Muscle of arm (tissue), 12 donors: ENCODE measurements around the gene C1orf74. TPM values are rescaled to one million over a fixed set of nuclear protein-coding genes. Genes with fewer than 3 reads are reported as not detected.
"Not testable (repeated sequence)": the region's sequence is repeated elsewhere in the genome, so short reads cannot be mapped to it uniquely, and the experiment has no call there.

Experiments used
- DNase-seq: peaks from one replicate; pipeline ENCODE4 v3.0.0-alpha.2; 2013
- polyA plus RNA-seq, 12 donors: library from polyadenylated mRNA; unstranded; fragments of 120-200 nt; gene quantifications; one replicate each; pipeline ENCODE4 v1.2.1, GENCODE V29; 2013; ENCODE audit not compliant: insufficient read length in 12 of 12

C1orf74 gene
- polyA plus RNA-seq, 12 donors: 2.2 to 3.2 (median 2.8) TPM; not detected in 1

- DNase-seq: no peak
Measured at GRCh38 chr1:209807509-209807908, 23.1 kb upstream of the C1orf74 start.

- DNase-seq: peak; percentile 66
Measured at GRCh38 chr1:209805875-209806760, 21.8 kb upstream of the C1orf74 start, which contains the start of gene IRF6. Gene IRF6, minus strand, starts transcription at chr1:209806142. Its CDS starts 4,729 bp downstream, at chr1:209801413.

- no peak for DNase-seq
Measured at GRCh38 chr1:209805341-209805781, 21.0 kb upstream of the C1orf74 start.

DNA sequence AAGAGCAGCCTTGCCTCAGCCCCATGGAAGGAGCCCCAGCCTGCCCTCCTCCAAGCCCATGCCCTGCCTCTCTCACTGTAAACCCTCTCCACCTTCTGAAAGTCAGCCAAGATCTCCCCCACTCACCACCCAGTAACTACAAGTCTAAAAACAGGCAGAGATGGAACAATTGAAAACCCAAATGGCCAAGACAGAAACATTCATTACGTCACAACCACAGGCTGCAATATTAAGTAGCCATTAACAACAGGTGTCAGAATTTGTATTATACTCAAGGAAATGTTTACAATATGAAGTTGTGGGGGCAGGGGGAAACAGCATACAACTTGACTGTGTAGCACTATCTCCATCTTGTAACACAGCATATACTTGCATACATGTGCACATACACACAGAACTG lies 19.2 kb upstream of the C1orf74 start:
- no peak for DNase-seq

DNA sequence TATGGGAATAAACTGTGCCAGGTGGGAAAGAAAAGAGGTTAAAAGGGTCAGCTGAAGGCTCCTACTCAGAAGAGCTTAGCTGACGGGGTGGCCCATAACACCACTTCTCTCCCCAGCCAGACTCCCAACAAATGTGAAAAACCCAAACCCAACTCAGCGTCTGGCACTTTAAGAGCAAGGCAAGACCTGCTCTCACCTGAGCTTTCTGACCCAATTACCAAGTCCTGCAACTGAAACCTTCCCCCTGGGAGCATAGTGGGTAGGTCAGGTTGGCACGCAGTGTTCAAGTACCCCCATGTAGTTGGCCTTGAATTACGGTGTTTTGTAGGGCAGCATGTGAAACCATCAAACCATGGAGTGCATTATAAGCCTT lies 18.4 kb upstream of the C1orf74 start:
- no peak for DNase-seq

- no peak for DNase-seq
Measured at GRCh38 chr1:209802117-209802779, 17.9 kb upstream of the C1orf74 start.

DNA sequence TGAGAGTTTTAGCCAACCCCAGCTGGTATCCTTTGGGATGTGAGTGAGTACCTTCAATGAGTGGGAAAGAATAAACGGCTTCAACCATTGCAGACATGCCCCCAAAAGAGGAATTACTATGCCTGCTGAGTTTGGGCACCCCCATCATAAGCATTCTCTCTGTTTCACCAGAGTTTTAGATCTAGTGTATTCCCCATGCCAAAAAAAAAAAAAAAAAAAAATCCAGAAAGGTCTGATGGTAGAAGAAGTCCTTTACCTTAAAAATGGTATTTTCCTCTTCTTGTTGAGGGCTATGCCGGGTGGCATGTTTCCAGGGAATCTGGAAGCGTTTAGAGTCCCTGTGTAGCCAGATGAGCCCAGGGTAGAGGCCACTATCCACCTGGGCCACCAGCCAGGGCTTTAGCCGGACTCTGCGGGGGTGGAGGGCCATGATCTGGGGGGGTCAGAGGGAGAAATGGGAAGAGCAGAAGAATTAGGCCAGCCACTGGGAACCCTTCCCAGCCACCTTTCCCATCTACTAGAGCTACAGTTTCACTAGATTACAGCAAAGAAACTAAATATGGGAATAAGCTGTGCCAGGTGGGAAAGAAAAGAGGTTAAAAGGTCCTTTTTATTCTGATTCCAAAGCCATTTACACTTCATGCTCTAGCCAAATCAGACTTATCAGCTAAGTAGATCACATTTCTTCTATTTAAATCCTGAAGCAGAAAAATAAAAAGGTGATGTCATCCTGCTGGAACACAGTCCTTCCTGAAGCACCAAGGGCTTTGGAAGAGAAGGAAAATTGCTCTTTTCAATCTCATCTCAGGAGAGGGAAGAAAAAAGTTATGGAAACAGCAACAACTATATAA lies 16.9 kb upstream of the C1orf74 start:
- DNase-seq: peak; percentile 59

DNA sequence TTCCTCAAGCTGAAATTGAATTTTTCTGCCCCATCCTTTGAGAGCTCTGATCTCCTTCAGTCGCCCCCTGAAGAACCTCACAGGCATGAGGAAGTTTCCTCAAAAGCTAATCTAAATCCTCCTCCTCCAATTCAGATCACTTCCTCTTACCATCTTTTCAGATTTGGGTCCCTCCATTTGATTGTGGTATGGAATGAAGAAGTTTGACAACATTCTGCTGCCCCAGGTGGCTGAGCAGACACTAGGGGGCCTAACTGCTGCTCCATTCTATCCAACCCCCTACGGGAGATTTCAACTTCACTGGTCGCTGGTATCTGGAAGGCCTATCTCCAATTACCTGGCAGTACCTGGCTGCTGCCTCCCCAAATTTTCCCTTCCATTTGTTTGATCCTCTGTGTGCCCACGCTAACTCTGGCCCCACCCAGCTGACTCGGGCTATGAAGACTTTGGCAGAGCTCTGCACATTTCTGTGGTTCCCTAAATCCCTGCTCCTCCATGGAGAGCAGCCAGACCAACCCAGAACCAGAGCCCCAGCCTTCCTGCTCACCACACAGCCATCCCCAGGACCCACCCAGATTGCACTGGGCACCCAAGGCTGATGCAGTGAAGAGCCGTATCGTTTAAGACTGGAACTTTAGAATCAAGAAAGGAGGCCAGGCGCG lies 13.8 kb upstream of the C1orf74 start:
- DNase-seq: no peak

GRCh38 chr1:209793711-209794110 lies 9.4 kb upstream of the C1orf74 start:
- DNase-seq: not testable (repeated sequence)

DNA sequence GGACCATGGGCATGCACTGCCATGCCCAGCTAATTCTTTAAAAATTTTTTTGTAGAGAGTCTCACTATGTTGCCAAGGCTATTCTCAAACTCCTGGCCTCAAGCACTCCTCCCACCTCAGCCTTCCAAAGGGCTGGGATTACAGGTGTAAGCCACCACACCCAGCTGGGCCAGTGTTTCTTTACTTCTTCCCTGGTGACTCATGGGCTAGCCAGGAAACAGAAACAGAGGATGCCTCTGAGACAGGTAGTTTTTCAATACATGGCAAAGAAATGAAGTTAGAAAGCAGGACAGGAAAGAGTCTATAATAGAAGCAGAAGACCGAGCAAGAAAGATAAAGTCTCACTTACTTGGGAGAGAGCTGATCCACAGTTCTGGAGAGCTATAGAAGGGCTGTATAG lies 7.6 kb upstream of the C1orf74 start:
- DNase-seq: no peak

DNA sequence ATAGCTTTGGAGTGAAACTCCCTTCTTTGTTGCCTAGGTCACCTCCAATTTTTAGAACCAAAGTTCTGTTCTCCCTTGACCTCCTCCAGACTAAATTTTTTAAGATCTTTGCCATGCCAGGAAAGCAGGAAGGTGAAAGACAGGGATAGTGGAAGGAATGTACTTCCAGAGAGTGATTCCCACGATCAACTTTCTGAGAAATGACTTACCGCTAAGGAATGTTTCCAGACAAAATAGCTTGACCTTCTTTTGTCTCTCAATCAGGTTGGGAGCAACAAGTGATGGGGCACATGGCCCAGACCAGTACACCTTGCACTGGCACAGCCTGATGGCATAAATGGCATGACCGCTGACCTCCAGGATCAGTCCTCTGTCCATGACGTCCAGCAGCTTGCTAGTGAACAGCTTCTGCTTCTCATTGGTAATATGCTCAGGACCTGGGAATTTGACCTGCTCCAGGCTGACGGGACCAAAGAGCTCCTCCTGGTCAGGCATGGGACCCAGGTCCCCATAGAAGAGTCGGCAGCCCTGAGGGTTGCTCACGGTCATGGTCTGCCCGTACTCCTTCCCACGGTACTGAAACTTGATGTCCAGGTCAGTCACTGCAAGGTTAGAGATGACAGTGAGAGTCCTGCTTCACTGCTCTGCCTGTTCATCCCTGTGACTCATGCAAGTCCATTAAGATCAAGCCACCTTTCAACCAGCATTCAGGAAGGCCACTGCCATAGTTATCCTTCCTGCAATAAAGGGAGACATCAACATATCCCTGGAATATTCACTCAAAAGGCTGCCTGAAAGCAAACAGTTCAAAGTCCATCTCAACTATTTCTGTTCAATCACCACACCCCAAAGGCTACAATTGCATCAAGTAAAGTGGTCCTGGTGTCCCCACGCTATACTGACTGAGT lies 6.2 kb upstream of the C1orf74 start:
- DNase-seq: no peak

- no peak for DNase-seq
Measured at GRCh38 chr1:209789245-209789644, 4.9 kb upstream of the C1orf74 start.

DNA sequence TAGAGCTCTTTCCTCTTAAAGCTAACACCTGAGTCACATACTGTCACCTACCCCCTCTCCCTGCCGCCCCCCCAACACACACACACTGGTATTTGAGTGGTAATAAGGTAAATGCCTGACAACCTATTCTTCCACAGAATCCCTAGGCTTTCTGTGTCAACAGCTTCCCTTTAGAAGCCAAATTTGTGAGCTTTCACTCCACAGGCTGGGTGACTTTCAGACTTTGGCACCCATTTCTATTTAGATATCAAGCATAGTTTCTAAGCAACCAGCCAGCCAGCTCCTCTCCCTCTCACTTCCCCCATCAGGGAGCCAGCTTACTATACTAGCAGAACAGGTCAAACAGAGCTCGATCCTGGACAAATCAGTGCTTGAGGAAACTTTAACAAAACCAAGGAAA lies 3.2 kb upstream of the C1orf74 start:
- no peak for DNase-seq

- DNase-seq: no peak
Measured at GRCh38 chr1:209786146-209786545, 1.8 kb upstream of the C1orf74 start.

GRCh38 chr1:209785592-209785991 lies 1.2 kb upstream of the C1orf74 start:
- no peak for DNase-seq

GRCh38 chr1:209783386-209783785 lies 973 bp downstream of the C1orf74 start:
- no peak for DNase-seq

GRCh38 chr1:209780268-209780667 lies 4.1 kb downstream of the C1orf74 start:
- no peak for DNase-seq

GRCh38 chr1:209778102-209778501 lies 6.3 kb downstream of the C1orf74 start:
- DNase-seq: no peak

DNA sequence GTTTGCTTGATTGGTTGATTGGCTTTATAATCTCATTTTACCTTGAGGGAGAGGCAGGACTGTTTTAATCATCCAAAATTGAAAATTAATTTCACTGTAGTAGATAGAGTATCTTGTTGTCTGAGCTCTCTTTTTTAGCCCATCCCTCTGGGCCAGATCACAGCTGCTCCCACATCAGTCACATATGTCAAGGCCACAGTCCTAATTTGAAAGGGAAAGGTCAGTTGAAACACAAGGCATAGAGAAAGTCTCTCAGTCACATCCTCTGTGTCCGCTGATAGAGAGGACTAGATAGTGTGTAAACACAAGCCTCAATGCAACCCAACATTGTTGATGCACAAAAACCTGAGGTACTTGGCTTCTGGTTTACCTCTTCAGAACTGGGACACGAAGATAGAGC lies 6.8 kb downstream of the C1orf74 start:
- no peak for DNase-seq

- DNase-seq: no peak
Measured at GRCh38 chr1:209775678-209776077, 8.7 kb downstream of the C1orf74 start.

DNA sequence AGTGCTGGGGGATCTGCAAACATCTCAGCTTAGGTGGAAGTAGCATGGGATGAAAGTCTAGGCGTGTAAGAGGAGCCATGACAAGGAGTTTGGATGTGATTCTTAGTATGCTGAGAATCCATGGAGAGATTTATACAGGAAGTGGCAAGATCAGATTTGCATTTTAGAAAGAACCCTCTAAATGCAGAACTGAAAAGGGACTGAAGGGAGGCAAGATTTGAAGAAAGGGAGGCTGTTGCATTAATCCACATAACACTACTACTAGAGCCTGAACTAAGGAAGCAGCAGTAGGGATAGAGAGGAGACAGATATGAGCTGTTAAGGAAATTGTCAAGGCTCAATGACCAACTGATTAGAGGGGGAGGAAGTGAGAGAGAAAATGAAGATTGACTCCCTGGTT lies 9.8 kb downstream of the C1orf74 start:
- no peak for DNase-seq
